Left lung (tissue), 10 donors: ENCODE data around the gene SH3BGRL2. TPM values are rescaled to one million over a fixed set of nuclear protein-coding genes. Genes with fewer than 3 reads are reported as not detected.

ENCODE experiments used
- ATAC-seq: fragments of 200-7000 bp; cut with Tn5 transposase; one replicate; pipeline ENCODE4 v1.9.1; 2020; ENCODE audit warnings: moderate library complexity
- DNase-seq, 4 donors: peaks; one replicate each; pipeline ENCODE4 v3.0.0-alpha.2; 2013 to 2020
- H3K27ac ChIP-seq, 2 donors: fragments of 200-600 bp; sonication (generic) in 1 of 2; one replicate each; pipeline versions ENCODE4 v1.5.0 to v1.8.0; 2020 to 2021
- H3K27me3 ChIP-seq, 2 donors: fragments of 200-600 bp; sonication (generic) in 1 of 2; one replicate each; pipeline versions ENCODE4 v1.5.0 to v1.8.0; 2020 to 2021
- H3K36me3 ChIP-seq, 2 donors: fragments of 200-600 bp; sonication (generic) in 1 of 2; one replicate each; pipeline versions ENCODE4 v1.5.0 to v1.8.0; 2020 to 2021
- H3K4me1 ChIP-seq, 2 donors: fragments of 200-600 bp; one replicate each; pipeline ENCODE4 v1.8.0; 2021
- H3K4me3 ChIP-seq, 2 donors: fragments of 200-600 bp; sonication (generic) in 1 of 2; one replicate each; pipeline versions ENCODE4 v1.5.0 to v1.8.0; 2020 to 2021; ENCODE audit warnings: mild to moderate bottlenecking in 1 of 2
- H3K9me3 ChIP-seq, 2 donors: fragments of 200-600 bp; sonication (generic) in 1 of 2; one replicate each; pipeline versions ENCODE4 v1.5.0 to v1.8.0; 2020 to 2021
- intact Hi-C, 2 donors: fragments of 100-400 bp; cut with DNase I; formaldehyde crosslinking; loops; one replicate each; pipeline versions ENCODE4 v1.11.2 to v1.14.2; 2022
- polyA plus RNA-seq, 6 donors: library from polyadenylated mRNA; unstranded; fragments of 120-200 nt; gene quantifications; one replicate each; pipeline ENCODE4 v1.2.1, GENCODE V29; 2013; ENCODE audit not compliant: insufficient read length in 6 of 6
- total RNA-seq, 2 donors: library from RNA; stranded (reverse); fragmentation: NEBNext Ultra II Directional; extraction: Animal tissue kit (Norgen Biotek cat#: 25700); gene quantifications; one replicate each; pipeline ENCODE4 v1.2.1, GENCODE V29; 2021
- TF ChIP-seq, protein P1 (sequence below), 2 donors: fragments of 200-600 bp; sonication (generic) in 1 of 2; IDR thresholded peaks; one replicate each; pipeline versions ENCODE4 v1.5.0 to v1.8.0; 2021; ENCODE audit warnings: antibody characterized with exemption in 2 of 2
- donor health status: DM: no; HTN: yes; CAD: no.
- donor health status: DM: no; HTN: no; CAD: no.

SH3BGRL2 gene
- total and polyA plus RNA-seq, 8 donors, result 22.0 to 45.7 (median 38.9) TPM

- ATAC-seq (no peak), DNase-seq (no peak)
- H3K9me3 ChIP-seq, result no peaks in the 10 kb centered on the region
- no peaks in the 10 kb centered on the region for H3K36me3 ChIP-seq
- no peak overlapping the region for H3K4me3 ChIP-seq
- H3K4me1 ChIP-seq, result no peaks in the 10 kb centered on the region
- intact Hi-C loops, result no loop called here
- H3K27ac ChIP-seq, result no peak overlapping the region
- TF ChIP-seq, protein P1, sequence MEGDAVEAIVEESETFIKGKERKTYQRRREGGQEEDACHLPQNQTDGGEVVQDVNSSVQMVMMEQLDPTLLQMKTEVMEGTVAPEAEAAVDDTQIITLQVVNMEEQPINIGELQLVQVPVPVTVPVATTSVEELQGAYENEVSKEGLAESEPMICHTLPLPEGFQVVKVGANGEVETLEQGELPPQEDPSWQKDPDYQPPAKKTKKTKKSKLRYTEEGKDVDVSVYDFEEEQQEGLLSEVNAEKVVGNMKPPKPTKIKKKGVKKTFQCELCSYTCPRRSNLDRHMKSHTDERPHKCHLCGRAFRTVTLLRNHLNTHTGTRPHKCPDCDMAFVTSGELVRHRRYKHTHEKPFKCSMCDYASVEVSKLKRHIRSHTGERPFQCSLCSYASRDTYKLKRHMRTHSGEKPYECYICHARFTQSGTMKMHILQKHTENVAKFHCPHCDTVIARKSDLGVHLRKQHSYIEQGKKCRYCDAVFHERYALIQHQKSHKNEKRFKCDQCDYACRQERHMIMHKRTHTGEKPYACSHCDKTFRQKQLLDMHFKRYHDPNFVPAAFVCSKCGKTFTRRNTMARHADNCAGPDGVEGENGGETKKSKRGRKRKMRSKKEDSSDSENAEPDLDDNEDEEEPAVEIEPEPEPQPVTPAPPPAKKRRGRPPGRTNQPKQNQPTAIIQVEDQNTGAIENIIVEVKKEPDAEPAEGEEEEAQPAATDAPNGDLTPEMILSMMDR (IDR thresholded peaks at IDR 0.05), result no peak
- no peaks in the 10 kb centered on the region for H3K27me3 ChIP-seq
Measured at GRCh38 chr6:79647741-79648140, 16.6 kb downstream of the SH3BGRL2 start.

GRCh38 chr6:79648328-79648727, 17.2 kb downstream of the SH3BGRL2 start:
- intact Hi-C loops, result no loop called here

DNA sequence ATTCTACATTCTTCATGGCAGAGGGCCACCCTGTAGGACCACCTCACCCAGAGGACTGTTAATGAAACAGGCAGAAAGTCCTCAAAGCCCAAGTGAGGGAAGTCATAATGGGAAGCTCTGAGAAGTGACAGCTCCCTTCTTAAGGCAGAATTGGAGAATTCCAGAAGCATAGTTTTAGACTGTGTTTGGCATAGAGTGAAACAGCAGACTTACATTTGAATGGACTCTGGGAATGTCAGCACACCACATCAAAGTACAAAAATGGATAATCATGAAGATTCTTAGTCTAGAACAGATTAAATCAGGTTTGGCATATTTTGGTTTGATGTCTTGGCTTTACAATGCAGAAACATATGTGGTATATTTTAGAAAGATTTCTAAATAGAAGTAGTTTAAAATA, 17.9 kb downstream of the SH3BGRL2 start:
- DNase-seq, result no peak
- TF ChIP-seq, protein P1 (IDR thresholded peaks at IDR 0.05), result no peak
- peak overlapping the region in 1 of 2 donors; percentile 18 for H3K27ac ChIP-seq

More at GRCh38 chr6:79648328-79648727, 17.2 kb downstream of the SH3BGRL2 start:
- DNase-seq (no peak), ATAC-seq (no peak)
- peak overlapping the region in 1 of 2 donors; percentile 18 for H3K27ac ChIP-seq
- no peaks in the 10 kb centered on the region for H3K4me1 ChIP-seq
- no peak overlapping the region for H3K4me3 ChIP-seq
- no peaks in the 10 kb centered on the region for H3K36me3 ChIP-seq
- TF ChIP-seq, protein P1 (IDR thresholded peaks at IDR 0.05), result no peak
- no peaks in the 10 kb centered on the region for H3K27me3 ChIP-seq
- H3K9me3 ChIP-seq, result no peaks in the 10 kb centered on the region

GRCh38 chr6:79650950-79651349, 19.8 kb downstream of the SH3BGRL2 start:
- TF ChIP-seq, protein P1 (IDR thresholded peaks at IDR 0.05), result no peak
- DNase-seq, result no peak
- Histone ChIP-seq H3K4me1 (no peaks in the 10 kb centered on the region), H3K27me3 (no peaks in the 10 kb centered on the region), H3K36me3 (no peaks in the 10 kb centered on the region), H3K27ac (no peak overlapping the region), H3K4me3 (no peak overlapping the region), H3K9me3 (no peaks in the 10 kb centered on the region)
- intact Hi-C loops, result no loop called here
- no peak for ATAC-seq

More for the DNA sequence above, 17.9 kb downstream of the SH3BGRL2 start:
- intact Hi-C loops, result no loop called here
- Histone ChIP-seq H3K36me3 (no peaks in the 10 kb centered on the region), H3K4me1 (no peaks in the 10 kb centered on the region), H3K4me3 (no peak overlapping the region), H3K27me3 (no peaks in the 10 kb centered on the region), H3K9me3 (no peaks in the 10 kb centered on the region)
- no peak for ATAC-seq

DNA sequence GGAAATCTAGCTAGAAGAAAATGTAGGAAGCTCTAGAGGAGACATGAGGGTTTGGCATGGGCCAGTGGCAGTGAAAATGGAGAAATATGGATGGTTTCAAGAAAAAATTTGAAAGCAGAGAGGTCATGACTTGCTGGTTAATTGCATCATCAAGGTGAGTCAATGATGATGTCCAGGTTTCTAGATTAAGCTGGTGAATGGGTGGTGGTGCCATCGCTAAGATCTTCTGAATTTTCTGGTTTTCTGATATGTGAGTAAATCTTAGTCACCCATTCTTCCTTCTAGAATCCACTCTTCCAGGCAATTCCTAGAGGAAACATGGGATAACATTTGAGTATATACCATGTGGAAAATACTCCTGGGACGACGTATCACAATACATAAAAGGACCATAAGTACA, 25.0 kb downstream of the SH3BGRL2 start:
- Histone ChIP-seq H3K27me3 (no peaks in the 10 kb centered on the region), H3K4me1 (no peaks in the 10 kb centered on the region), H3K9me3 (no peaks in the 10 kb centered on the region), H3K36me3 (no peaks in the 10 kb centered on the region), H3K27ac (no peak overlapping the region), H3K4me3 (no peak overlapping the region)
- no peak for ATAC-seq
- TF ChIP-seq, protein P1 (IDR thresholded peaks at IDR 0.05), result no peak
- intact Hi-C loops, result no loop called here
- no peak for DNase-seq
